A673 (cell line): ENCODE results near the gene MAP3K5. TPM values are rescaled to one million over a fixed set of nuclear protein-coding genes. Genes with fewer than 3 reads are reported as not detected.

Experiments
- BruUV-seq: library from RNA; stranded (reverse); fragments of 400-500 nt; replicated peaks from 2 replicates; lab custom pipeline; 2021; lab: Mats Ljungman, UMichigan
- CTCF ChIA-PET: fragments of 300-600 bp; sonication (Branson Sonifier 250); formaldehyde crosslinking; loops from one replicate; lab custom pipeline; 2022; ENCODE audit warnings: antibody characterized with exemption; lab: Charles Lee
- POLR2A ChIA-PET: fragments of 300-600 bp; sonication (Branson Sonifier 250); formaldehyde crosslinking; loops from one replicate; lab custom pipeline; 2022; ENCODE audit warnings: antibody characterized with exemption; ENCODE audit not compliant: low non-redundant PET; lab: Charles Lee
- DNase-seq: peaks from one replicate; pipeline ENCODE4 v3.0.0-alpha.2; 2015; ENCODE audit warnings: low spot score
- H3K27ac ChIP-seq: fragments of 200-600 bp; sonication (generic); 2 replicates; pipeline ENCODE4 v1.5.1; 2016; ENCODE audit warnings: mixed run types, low read depth, mild to moderate bottlenecking, mixed read lengths, antibody characterized with exemption, low read length; ENCODE audit not compliant: poor library complexity, severe bottlenecking
- H3K27me3 ChIP-seq: fragments of 200-600 bp; sonication (generic); replicated peaks from 2 replicates; pipeline ENCODE4 v1.6.1; 2017; ENCODE audit warnings: mixed run types, low read depth, mild to moderate bottlenecking, mixed read lengths, antibody characterized with exemption, low read length; ENCODE audit not compliant: insufficient read depth, poor library complexity
- H3K36me3 ChIP-seq: fragments of 200-600 bp; sonication (generic); 2 replicates; pipeline ENCODE4 v1.6.1; 2016; ENCODE audit warnings: mixed run types, mild to moderate bottlenecking, mixed read lengths, antibody characterized with exemption, low read length; ENCODE audit not compliant: insufficient read depth, poor library complexity, severe bottlenecking
- H3K4me1 ChIP-seq: fragments of 200-600 bp; sonication (generic); 2 replicates; pipeline ENCODE4 v1.6.1; 2017; ENCODE audit warnings: mixed run types, mild to moderate bottlenecking, mixed read lengths, antibody characterized with exemption, low read length; ENCODE audit not compliant: insufficient read depth, poor library complexity, severe bottlenecking
- H3K4me3 ChIP-seq: fragments of 200-600 bp; sonication (generic); 2 replicates; pipeline ENCODE4 v1.5.1; 2016; ENCODE audit warnings: low read depth, mixed run types, mild to moderate bottlenecking, mixed read lengths, low read length; ENCODE audit not compliant: poor library complexity, severe bottlenecking
- H3K9me3 ChIP-seq: fragments of 200-600 bp; sonication (generic); 2 replicates; pipeline ENCODE4 v1.6.1; 2016; ENCODE audit warnings: mixed run types, low read depth, mild to moderate bottlenecking, mixed read lengths, antibody characterized with exemption, low read length; ENCODE audit not compliant: poor library complexity, severe bottlenecking
- CTCF ChIP-seq: fragments of 300-800, 200-600 bp; sonication (generic); conservative IDR thresholded peaks from 2 replicates; pipeline ENCODE4 v1.5.1; 2017; ENCODE audit warnings: low read depth, mild to moderate bottlenecking, antibody characterized with exemption, low read length, moderate library complexity, mixed read lengths
- EZH2 ChIP-seq: fragments of 200-600 bp; sonication (generic); IDR thresholded peaks from 2 replicates; pipeline ENCODE4 v1.6.1; 2017; ENCODE audit warnings: borderline replicate concordance, low read depth, mild to moderate bottlenecking, mixed read lengths, antibody characterized with exemption, low read length; ENCODE audit not compliant: poor library complexity, severe bottlenecking
- intact Hi-C: fragments of 100-400 bp; cut with micrococcal nuclease; formaldehyde crosslinking; loops from one replicate; pipeline ENCODE4 v1.10.0; 2022; ENCODE audit not compliant: unreplicated experiment
- total RNA-seq: library from RNA; stranded (reverse); gene quantifications from 2 replicates; pipeline ENCODE4 v1.2.3, GENCODE V29; 2021

The MAP3K5 gene
- total RNA-seq, 1 experiment from 2014 or later: 5.4 TPM

- intact Hi-C loops: no loop called here
- POLR2A ChIA-PET: no interaction called here
- TF ChIP-seq EZH2 (no peak), CTCF (no peak)
- DNase-seq: no peak
- peaks cover 3% of the 10 kb centered on the region for H3K4me1 ChIP-seq
- CTCF ChIA-PET: no interaction called here
- H3K27me3 ChIP-seq: no peaks in the 10 kb centered on the region
- H3K4me3 ChIP-seq: no peak overlapping the region
- H3K27ac ChIP-seq: no peak overlapping the region
- no TSS peak for BruUV-seq
- no peaks in the 10 kb centered on the region for H3K36me3 ChIP-seq
- H3K9me3 ChIP-seq: no peaks in the 10 kb centered on the region
These were observed 108.9 kb downstream of the MAP3K5 start for GRCh38 chr6:136683209-136683941.

- Histone ChIP-seq H3K4me1 (peaks cover 3% of the 10 kb centered on the region), H3K27ac (no peak overlapping the region), H3K36me3 (no peaks in the 10 kb centered on the region), H3K4me3 (no peak overlapping the region), H3K27me3 (no peaks in the 10 kb centered on the region), H3K9me3 (no peaks in the 10 kb centered on the region)
- DNase-seq: no peak
- no peak for TF ChIP-seq EZH2
- TF ChIP-seq CTCF: no peak
- intact Hi-C loops: no loop called here
- CTCF ChIA-PET: no interaction called here
- no TSS peak for BruUV-seq
- POLR2A ChIA-PET: interaction anchor here (0.5 kb wide), 1 partner anchor 309 kb away, joined by 3 read pairs; no protein-coding TSS in a partner anchor
These were observed 110.0 kb downstream of the MAP3K5 start for GRCh38 chr6:136682292-136682691.

GRCh38 chr6:136677822-136678221 lies 114.5 kb downstream of the MAP3K5 start:
- Histone ChIP-seq H3K27me3 (no peaks in the 10 kb centered on the region), H3K27ac (no peak overlapping the region), H3K4me1 (peaks cover 1% of the 10 kb centered on the region), H3K9me3 (peaks cover 6% of the 10 kb centered on the region), H3K4me3 (no peak overlapping the region), H3K36me3 (no peaks in the 10 kb centered on the region)
- TF ChIP-seq CTCF (no peak), EZH2 (no peak)
- POLR2A ChIA-PET: no interaction called here
- CTCF ChIA-PET: no interaction called here
- intact Hi-C loops: no loop called here
- DNase-seq: no peak
- BruUV-seq: no TSS peak
